ENCODE data around the gene ASTN2.

The ASTN2 gene

GRCh38 chr9:116547729-116548426 is 867.0 kb downstream of the ASTN2 start:
- no peaks in the 10 kb centered on the region for H3K27me3 ChIP-seq (ENCODE audit: control insufficient read depth in 1 of 2, insufficient read depth in 2 of 2, low read length in 2 of 2)
- no peaks in the 10 kb centered on the region for H3K9me3 ChIP-seq (ENCODE audit: low read length)
- no peak overlapping the region for H3K4me3 ChIP-seq (ENCODE audit: low read depth in 1 of 2, low read length in 2 of 2)
- no peak overlapping the region for H3K27ac ChIP-seq (ENCODE audit: low read depth, low read length)
- no peaks in the 10 kb centered on the region for H3K36me3 ChIP-seq (ENCODE audit: insufficient read depth, low read length)
- H3K9ac ChIP-seq (ENCODE audit: low read length): no peak overlapping the region
- peaks cover 20% of the 10 kb centered on the region for H3K4me1 ChIP-seq (ENCODE audit: insufficient read depth, low read length)

- Histone ChIP-seq H3K9ac (ENCODE audit: low read length) (no peak overlapping the region), H3K27ac (ENCODE audit: low read depth, low read length) (no peak overlapping the region), H3K36me3 (ENCODE audit: insufficient read depth, low read length) (no peaks in the 10 kb centered on the region), H3K4me3 (ENCODE audit: low read depth in 1 of 2, low read length in 2 of 2) (no peak overlapping the region), H3K4me1 (ENCODE audit: insufficient read depth, low read length) (peaks cover 20% of the 10 kb centered on the region), H3K9me3 (ENCODE audit: low read length) (no peaks in the 10 kb centered on the region), H3K27me3 (ENCODE audit: control insufficient read depth in 1 of 2, insufficient read depth in 2 of 2, low read length in 2 of 2) (no peaks in the 10 kb centered on the region)
These were observed 867.9 kb downstream of the ASTN2 start for GRCh38 chr9:116546711-116547581.

DNA sequence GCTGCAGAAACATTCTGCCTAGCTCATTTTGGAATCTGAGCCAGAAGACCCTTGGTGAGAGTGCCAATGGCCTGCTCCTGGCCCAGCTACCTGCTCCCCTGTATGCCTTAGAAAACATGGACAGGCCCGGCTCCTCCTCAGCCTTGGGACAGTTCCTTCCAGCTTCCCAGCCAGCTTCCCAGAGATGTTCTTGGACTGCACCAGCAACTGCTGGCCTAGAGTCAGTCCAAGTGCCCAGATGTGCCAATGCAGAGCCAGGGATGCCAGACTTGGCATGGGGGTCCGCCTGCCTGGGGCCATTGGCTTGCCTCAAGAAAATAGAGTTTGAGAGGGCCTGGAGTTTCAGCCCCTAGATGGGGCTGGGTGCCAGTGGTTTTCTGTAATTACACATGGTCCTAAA is 870.0 kb downstream of the ASTN2 start:
- H3K36me3 ChIP-seq (ENCODE audit: insufficient read depth, low read length): no peaks in the 10 kb centered on the region
- H3K9ac ChIP-seq (ENCODE audit: low read length): no peak overlapping the region
- H3K27ac ChIP-seq (ENCODE audit: low read depth, low read length): no peak overlapping the region
- peaks cover 8% of the 10 kb centered on the region for H3K4me1 ChIP-seq (ENCODE audit: insufficient read depth, low read length)
- H3K9me3 ChIP-seq (ENCODE audit: low read length): no peaks in the 10 kb centered on the region
- no peak overlapping the region for H3K4me3 ChIP-seq (ENCODE audit: low read depth in 1 of 2, low read length in 2 of 2)
- H3K27me3 ChIP-seq (ENCODE audit: control insufficient read depth in 1 of 2, insufficient read depth in 2 of 2, low read length in 2 of 2): no peaks in the 10 kb centered on the region

- Histone ChIP-seq H3K36me3 (ENCODE audit: insufficient read depth, low read length) (no peaks in the 10 kb centered on the region), H3K4me1 (ENCODE audit: insufficient read depth, low read length) (no peaks in the 10 kb centered on the region), H3K9me3 (ENCODE audit: low read length) (no peaks in the 10 kb centered on the region), H3K4me3 (ENCODE audit: low read depth in 1 of 2, low read length in 2 of 2) (no peak overlapping the region), H3K27ac (ENCODE audit: low read depth, low read length) (no peak overlapping the region), H3K9ac (ENCODE audit: low read length) (no peak overlapping the region), H3K27me3 (ENCODE audit: control insufficient read depth in 1 of 2, insufficient read depth in 2 of 2, low read length in 2 of 2) (no peaks in the 10 kb centered on the region)
These were observed 871.0 kb downstream of the ASTN2 start for GRCh38 chr9:116543731-116544400.

GRCh38 chr9:116541402-116541801 is 873.5 kb downstream of the ASTN2 start:
- H3K4me3 ChIP-seq (ENCODE audit: low read depth in 1 of 2, low read length in 2 of 2): no peak overlapping the region
- H3K36me3 ChIP-seq (ENCODE audit: insufficient read depth, low read length): no peaks in the 10 kb centered on the region
- no peaks in the 10 kb centered on the region for H3K27me3 ChIP-seq (ENCODE audit: control insufficient read depth in 1 of 2, insufficient read depth in 2 of 2, low read length in 2 of 2)
- no peaks in the 10 kb centered on the region for H3K9me3 ChIP-seq (ENCODE audit: low read length)
- no peak overlapping the region for H3K9ac ChIP-seq (ENCODE audit: low read length)
- no peaks in the 10 kb centered on the region for H3K4me1 ChIP-seq (ENCODE audit: insufficient read depth, low read length)
- no peak overlapping the region for H3K27ac ChIP-seq (ENCODE audit: low read depth, low read length)

DNA sequence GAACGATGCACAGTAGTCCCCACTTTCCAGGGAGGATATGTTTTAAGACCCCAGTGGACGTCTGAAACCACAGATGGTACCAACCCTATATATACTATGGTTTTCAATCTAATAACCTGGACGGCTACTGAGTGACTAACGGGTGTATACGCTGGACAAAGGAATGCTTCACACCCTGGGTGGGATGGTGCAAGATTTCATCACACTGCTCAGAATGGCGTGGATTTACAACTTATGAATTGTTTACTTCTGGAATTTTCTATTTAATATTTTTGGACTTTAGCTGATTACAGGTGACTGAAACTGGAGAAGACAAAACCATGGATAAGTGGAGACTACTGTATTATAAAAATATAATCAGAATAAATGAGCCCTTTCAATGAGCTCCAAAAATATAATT is 875.3 kb downstream of the ASTN2 start:
- H3K4me1 ChIP-seq (ENCODE audit: insufficient read depth, low read length): no peaks in the 10 kb centered on the region
- no peak overlapping the region for H3K27ac ChIP-seq (ENCODE audit: low read depth, low read length)
- no peak overlapping the region for H3K4me3 ChIP-seq (ENCODE audit: low read depth in 1 of 2, low read length in 2 of 2)
- H3K9ac ChIP-seq (ENCODE audit: low read length): no peak overlapping the region
- H3K36me3 ChIP-seq (ENCODE audit: insufficient read depth, low read length): no peaks in the 10 kb centered on the region
- H3K27me3 ChIP-seq (ENCODE audit: control insufficient read depth in 1 of 2, insufficient read depth in 2 of 2, low read length in 2 of 2): no peaks in the 10 kb centered on the region
- no peaks in the 10 kb centered on the region for H3K9me3 ChIP-seq (ENCODE audit: low read length)

- Histone ChIP-seq H3K27me3 (ENCODE audit: control insufficient read depth in 1 of 2, insufficient read depth in 2 of 2, low read length in 2 of 2) (no peaks in the 10 kb centered on the region), H3K36me3 (ENCODE audit: insufficient read depth, low read length) (no peaks in the 10 kb centered on the region), H3K4me1 (ENCODE audit: insufficient read depth, low read length) (no peaks in the 10 kb centered on the region), H3K9me3 (ENCODE audit: low read length) (no peaks in the 10 kb centered on the region), H3K4me3 (ENCODE audit: low read depth in 1 of 2, low read length in 2 of 2) (no peak overlapping the region), H3K9ac (ENCODE audit: low read length) (no peak overlapping the region), H3K27ac (ENCODE audit: low read depth, low read length) (no peak overlapping the region)
These were observed 889.2 kb downstream of the ASTN2 start for GRCh38 chr9:116525611-116526010.

DNA sequence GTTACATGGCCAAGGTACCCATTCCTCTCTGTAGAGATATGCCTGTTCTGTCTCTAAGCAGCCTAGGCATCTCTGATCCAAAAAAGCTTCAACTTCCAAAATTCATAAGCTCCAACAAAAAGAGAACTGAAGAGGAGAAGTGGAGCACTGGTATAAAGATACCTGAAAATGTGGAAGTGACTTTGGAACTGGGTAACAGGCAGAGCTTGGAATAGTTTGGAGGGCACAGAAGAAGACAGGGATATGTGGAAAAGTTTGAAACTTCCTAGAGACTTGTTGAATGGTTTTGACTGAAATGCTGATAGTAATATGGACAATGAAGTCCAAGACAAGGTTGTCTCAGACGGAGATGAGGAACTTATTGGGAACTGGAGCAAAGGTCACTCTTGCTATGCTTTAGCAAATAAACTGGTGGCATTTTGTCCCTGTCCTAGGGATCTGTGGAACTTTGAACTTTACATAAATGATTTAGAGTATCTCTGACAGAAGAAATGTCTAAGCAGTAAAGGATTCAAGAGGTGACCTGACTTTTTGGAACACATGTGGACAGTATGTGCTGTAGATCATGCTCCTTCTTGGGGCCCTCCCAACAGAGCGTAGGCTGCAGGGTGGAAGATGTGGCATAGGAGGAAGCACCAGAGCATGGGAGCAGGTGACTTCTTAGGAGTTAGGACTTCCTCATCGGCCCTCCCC is 889.9 kb downstream of the ASTN2 start:
- Histone ChIP-seq H3K4me3 (ENCODE audit: low read depth in 1 of 2, low read length in 2 of 2) (no peak overlapping the region), H3K9ac (ENCODE audit: low read length) (no peak overlapping the region), H3K36me3 (ENCODE audit: insufficient read depth, low read length) (no peaks in the 10 kb centered on the region), H3K9me3 (ENCODE audit: low read length) (no peaks in the 10 kb centered on the region), H3K27me3 (ENCODE audit: control insufficient read depth in 1 of 2, insufficient read depth in 2 of 2, low read length in 2 of 2) (no peaks in the 10 kb centered on the region), H3K4me1 (ENCODE audit: insufficient read depth, low read length) (no peaks in the 10 kb centered on the region), H3K27ac (ENCODE audit: low read depth, low read length) (no peak overlapping the region)

- no peak overlapping the region for H3K9ac ChIP-seq (ENCODE audit: low read length)
- H3K36me3 ChIP-seq (ENCODE audit: insufficient read depth, low read length): no peaks in the 10 kb centered on the region
- H3K9me3 ChIP-seq (ENCODE audit: low read length): no peaks in the 10 kb centered on the region
- no peaks in the 10 kb centered on the region for H3K27me3 ChIP-seq (ENCODE audit: control insufficient read depth in 1 of 2, insufficient read depth in 2 of 2, low read length in 2 of 2)
- no peaks in the 10 kb centered on the region for H3K4me1 ChIP-seq (ENCODE audit: insufficient read depth, low read length)
- H3K4me3 ChIP-seq (ENCODE audit: low read depth in 1 of 2, low read length in 2 of 2): no peak overlapping the region
- no peak overlapping the region for H3K27ac ChIP-seq (ENCODE audit: low read depth, low read length)
These were observed 894.6 kb downstream of the ASTN2 start for GRCh38 chr9:116520218-116520617.

DNA sequence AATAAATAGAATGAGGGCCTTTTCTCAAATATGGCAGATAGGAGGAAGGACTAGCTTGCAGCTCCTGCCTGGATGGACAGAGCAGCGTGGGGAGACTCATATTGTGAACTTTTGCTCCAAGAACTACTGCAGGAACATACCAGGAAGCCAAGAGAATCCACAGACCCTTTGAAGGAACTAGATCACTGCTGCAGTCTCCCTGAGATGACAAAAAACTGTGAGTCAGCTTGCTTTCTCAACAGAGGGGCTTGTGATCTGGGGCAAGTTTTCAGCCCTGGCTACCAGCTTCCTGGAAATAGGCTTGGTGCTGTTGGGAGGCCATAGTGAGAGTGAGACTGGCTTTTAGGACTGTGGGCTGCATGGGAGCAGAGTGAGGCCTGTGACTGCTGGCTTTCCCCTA is 898.4 kb downstream of the ASTN2 start:
- no peak overlapping the region for H3K27ac ChIP-seq (ENCODE audit: low read depth, low read length)
- H3K9ac ChIP-seq (ENCODE audit: low read length): no peak overlapping the region

DNA sequence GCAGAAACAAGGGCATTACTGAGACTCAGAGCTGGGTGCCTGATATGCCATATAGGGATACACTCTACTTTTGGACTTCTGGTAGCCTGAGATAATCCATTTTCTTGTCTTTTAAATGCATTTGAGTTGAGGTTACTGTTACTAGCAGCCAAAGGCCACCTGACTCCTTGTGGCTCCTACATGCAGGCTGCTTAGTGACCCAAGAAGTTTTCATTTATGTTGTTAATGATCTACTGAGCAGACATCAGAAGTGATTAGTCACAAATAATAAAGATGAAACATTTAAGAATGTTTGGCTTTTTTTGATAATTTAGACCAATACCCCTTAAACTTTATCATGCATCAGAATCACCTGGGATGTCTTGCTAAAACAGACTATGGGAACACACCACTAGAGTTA is 899.3 kb downstream of the ASTN2 start:
- Histone ChIP-seq H3K9ac (ENCODE audit: low read length) (no peak overlapping the region), H3K9me3 (ENCODE audit: low read length) (no peaks in the 10 kb centered on the region), H3K36me3 (ENCODE audit: insufficient read depth, low read length) (no peaks in the 10 kb centered on the region), H3K4me3 (ENCODE audit: low read depth in 1 of 2, low read length in 2 of 2) (no peak overlapping the region), H3K27me3 (ENCODE audit: control insufficient read depth in 1 of 2, insufficient read depth in 2 of 2, low read length in 2 of 2) (no peaks in the 10 kb centered on the region), H3K27ac (ENCODE audit: low read depth, low read length) (no peak overlapping the region), H3K4me1 (ENCODE audit: insufficient read depth, low read length) (no peaks in the 10 kb centered on the region)

More for the DNA sequence above, 898.4 kb downstream of the ASTN2 start:
- Histone ChIP-seq H3K4me1 (ENCODE audit: insufficient read depth, low read length) (no peaks in the 10 kb centered on the region), H3K36me3 (ENCODE audit: insufficient read depth, low read length) (no peaks in the 10 kb centered on the region), H3K9me3 (ENCODE audit: low read length) (no peaks in the 10 kb centered on the region), H3K4me3 (ENCODE audit: low read depth in 1 of 2, low read length in 2 of 2) (no peak overlapping the region), H3K27me3 (ENCODE audit: control insufficient read depth in 1 of 2, insufficient read depth in 2 of 2, low read length in 2 of 2) (no peaks in the 10 kb centered on the region)

Data from muscle layer of colon (tissue), 2 donors.